ENCODE measurements around the gene CD300E. TPM values are rescaled to one million over a fixed set of nuclear protein-coding genes. Genes with fewer than 3 reads are reported as not detected.
"Not testable (repeated sequence)": the region's sequence is repeated elsewhere in the genome, so short reads cannot be mapped to it uniquely, and the experiment has no call there.

The CD300E gene
- total and polyA plus RNA-seq, 2 donors = 0.42 to 2.1 TPM

DNA sequence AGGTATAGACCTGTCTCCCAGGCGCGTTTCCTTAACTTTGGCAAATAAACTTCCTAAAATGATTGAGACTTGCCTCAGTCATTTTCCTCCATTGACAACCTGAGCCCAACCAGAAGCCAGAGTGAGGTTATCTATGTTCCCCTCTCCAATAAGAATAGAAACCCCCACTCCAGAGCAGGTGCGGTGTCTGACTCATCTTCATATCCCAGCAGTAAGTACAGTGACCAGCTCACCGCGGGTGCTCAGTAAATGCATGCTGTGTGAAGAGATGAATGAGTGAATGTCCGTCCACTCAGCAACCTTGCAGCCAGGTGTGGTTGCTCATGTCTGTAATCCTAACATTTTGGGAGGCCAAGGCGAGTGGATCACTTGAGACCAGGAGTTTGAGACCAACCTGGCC, 19.5 kb upstream of the CD300E start:
- DNase-seq (ENCODE audit: extremely low spot score) = no peak
- Histone ChIP-seq H3K27ac (ENCODE audit: low read depth) (no peak overlapping the region), H3K4me3 (ENCODE audit: low read depth, low read length) (no peak overlapping the region), H3K4me1 (ENCODE audit: insufficient read depth) (no peaks in the 10 kb centered on the region), H3K36me3 (ENCODE audit: insufficient read depth) (no peaks in the 10 kb centered on the region)
- 86% methylated on average over 5 of the region's 7 CpGs for WGBS

DNA sequence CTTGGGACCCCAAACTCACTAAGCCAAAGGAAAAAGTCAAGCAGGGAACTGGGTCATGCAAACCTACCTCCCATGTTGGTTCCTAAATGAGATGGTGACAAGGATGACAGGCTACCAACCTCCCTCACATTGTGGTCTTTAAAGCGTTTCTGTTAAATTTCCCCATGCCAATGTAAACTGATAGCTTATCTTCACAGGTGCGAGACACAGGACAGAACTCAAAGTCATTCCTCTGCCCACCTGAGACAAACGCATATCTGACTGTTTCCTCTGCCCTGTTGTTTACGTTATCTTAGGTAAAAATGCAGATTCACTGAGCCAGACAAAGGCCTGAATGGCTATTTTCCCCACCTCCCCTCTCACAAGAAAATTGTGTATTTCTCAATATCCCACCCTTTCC, 19.0 kb upstream of the CD300E start:
- Histone ChIP-seq H3K4me1 (ENCODE audit: insufficient read depth) (no peaks in the 10 kb centered on the region), H3K4me3 (ENCODE audit: low read depth, low read length) (no peak overlapping the region), H3K36me3 (ENCODE audit: insufficient read depth) (no peaks in the 10 kb centered on the region), H3K27ac (ENCODE audit: low read depth) (no peak overlapping the region)
- WGBS = 49% methylated on average over 4 of the region's 4 CpGs
- DNase-seq (ENCODE audit: extremely low spot score) = no peak

DNA sequence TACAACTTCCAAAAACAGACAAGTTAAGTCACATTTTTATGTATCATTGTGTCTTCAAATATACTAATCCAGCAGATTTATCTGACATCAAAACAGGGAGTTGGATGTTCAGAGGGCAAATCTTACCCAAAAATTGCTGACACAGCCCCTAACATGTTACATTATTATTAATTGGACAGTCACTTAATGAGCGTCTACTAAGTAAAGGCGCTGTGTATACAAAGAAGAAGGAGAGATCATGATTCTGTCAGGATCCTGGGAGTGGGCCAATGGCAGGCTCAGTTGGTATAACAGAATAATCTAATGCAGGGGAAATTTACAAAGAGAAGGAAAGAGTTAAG, 18.4 kb upstream of the CD300E start:
- WGBS = 55% methylated on average over 2 of the region's 2 CpGs
- no peak overlapping the region for H3K4me3 ChIP-seq (ENCODE audit: low read depth, low read length)
- H3K4me1 ChIP-seq (ENCODE audit: insufficient read depth) = no peaks in the 10 kb centered on the region
- no peak overlapping the region for H3K27ac ChIP-seq (ENCODE audit: low read depth)
- no peak for DNase-seq (ENCODE audit: extremely low spot score)
- H3K36me3 ChIP-seq (ENCODE audit: insufficient read depth) = no peaks in the 10 kb centered on the region

DNA sequence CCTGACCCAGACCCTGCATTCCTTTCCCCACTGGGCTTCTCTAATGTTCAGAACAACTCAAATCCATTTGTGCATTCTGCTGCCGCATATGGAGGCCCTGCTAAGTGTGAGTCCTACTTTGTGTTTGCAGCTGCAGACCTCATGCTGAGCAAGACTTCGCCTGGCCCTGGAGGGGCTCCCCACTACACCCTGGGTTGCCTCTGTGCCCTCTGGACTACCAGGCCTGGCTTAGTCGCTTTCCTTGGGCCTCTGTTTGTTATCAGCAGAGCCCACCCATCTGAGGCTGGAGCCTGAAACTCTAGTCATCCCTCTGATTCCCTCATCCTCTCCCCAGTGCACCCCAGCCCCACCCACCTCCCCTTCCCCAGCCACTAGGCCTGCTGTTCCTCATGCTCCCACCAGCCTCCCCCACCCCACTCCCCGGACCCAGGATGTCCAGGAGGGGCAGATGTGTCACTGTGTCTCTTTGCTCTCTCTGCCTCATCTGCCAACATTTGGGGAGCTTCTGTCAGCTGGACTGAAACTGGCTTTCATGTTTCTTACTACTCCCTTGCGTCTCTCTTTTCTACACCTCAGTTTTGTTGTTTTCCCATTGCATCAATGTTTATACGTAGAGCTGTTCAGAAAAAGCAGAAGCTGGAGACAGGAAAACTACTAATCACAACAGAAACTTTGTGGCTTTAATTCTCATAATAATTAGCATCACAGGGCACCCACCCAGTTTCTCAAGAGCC, 17.9 kb upstream of the CD300E start:
- DNase-seq (ENCODE audit: extremely low spot score) = no peak
- 54% methylated on average over 6 of the region's 6 CpGs for WGBS
- Histone ChIP-seq H3K4me3 (ENCODE audit: low read depth, low read length) (no peak overlapping the region), H3K36me3 (ENCODE audit: insufficient read depth) (no peaks in the 10 kb centered on the region), H3K27ac (ENCODE audit: low read depth) (no peak overlapping the region), H3K4me1 (ENCODE audit: insufficient read depth) (no peaks in the 10 kb centered on the region)

DNA sequence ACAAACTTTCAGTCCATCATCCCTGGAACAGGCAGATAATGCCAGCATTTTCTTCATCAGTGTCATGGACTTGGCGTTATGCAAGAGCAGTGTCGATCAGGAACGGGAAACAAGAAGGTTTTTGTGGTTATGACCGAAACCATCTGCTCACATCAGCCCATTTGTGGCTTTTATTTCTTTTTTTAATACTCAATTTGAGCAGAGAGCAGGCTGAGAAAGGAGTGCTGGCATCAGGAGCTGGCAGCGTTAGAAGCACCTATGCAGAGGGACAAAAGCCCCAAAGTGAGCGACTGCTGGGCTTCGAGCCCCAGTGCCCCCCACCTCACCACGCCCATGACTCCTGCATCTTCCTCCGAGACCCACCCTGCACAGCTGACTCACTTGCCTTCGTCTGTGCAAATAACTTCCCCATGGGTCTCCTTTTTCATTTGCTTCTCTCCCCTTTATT, 16.2 kb upstream of the CD300E start:
- WGBS = 66% methylated on average over 10 of the region's 10 CpGs

DNA sequence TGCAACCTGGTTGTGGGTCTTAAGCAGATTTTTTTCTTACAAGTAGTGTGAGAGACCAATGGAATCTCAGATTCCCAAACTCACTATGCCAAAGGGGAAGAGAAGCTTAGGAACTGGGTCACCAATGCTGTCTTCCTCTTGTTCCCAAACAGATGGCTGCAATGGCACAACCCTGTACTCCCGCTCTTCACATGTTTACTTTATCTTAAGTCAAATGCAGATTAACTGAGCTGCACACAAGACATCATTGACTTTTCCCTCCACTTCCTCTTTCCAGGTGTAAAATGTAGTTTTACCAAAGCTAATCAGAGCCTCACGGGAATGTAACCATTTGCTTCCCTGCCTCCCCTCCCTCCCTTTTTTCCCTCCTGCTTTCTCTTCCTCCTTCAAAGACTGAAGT, 14.4 kb upstream of the CD300E start:
- no peaks in the 10 kb centered on the region for H3K4me1 ChIP-seq (ENCODE audit: insufficient read depth)
- H3K4me3 ChIP-seq (ENCODE audit: low read depth, low read length) = no peak overlapping the region
- H3K27ac ChIP-seq (ENCODE audit: low read depth) = no peak overlapping the region
- no peak for DNase-seq (ENCODE audit: extremely low spot score)
- H3K36me3 ChIP-seq (ENCODE audit: insufficient read depth) = no peaks in the 10 kb centered on the region
- 26% methylated on average over 2 of the region's 2 CpGs for WGBS

More for the DNA sequence above, 16.2 kb upstream of the CD300E start:
- H3K4me1 ChIP-seq (ENCODE audit: insufficient read depth) = no peaks in the 10 kb centered on the region
- DNase-seq (ENCODE audit: extremely low spot score) = no peak
- no peak overlapping the region for H3K27ac ChIP-seq (ENCODE audit: low read depth)
- H3K4me3 ChIP-seq (ENCODE audit: low read depth, low read length) = no peak overlapping the region
- no peaks in the 10 kb centered on the region for H3K36me3 ChIP-seq (ENCODE audit: insufficient read depth)

DNA sequence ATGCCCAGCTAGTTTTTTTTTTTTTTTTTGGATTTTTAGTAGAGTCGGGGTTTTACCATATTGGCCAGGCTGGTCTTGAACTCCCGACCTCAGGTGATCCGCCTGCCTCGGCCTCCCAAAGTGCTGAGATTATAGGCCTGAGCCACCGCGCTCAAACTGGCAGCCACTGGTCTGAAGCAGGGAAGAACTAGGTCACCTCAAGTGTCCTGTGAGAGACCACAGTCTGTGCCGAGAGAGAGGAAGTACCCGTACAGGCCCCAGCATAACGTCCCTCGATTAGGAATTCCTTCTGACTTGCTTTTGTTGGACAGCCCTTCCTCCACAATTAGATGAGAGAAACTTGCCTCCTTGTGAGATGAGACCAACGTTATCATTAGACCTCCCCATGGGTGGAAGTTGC, 13.7 kb upstream of the CD300E start:
- H3K4me1 ChIP-seq (ENCODE audit: insufficient read depth) = no peaks in the 10 kb centered on the region
- H3K36me3 ChIP-seq (ENCODE audit: insufficient read depth) = no peaks in the 10 kb centered on the region
- H3K4me3 ChIP-seq (ENCODE audit: low read depth, low read length) = no peak overlapping the region
- WGBS = 57% methylated on average over 11 of the region's 11 CpGs
- no peak for DNase-seq (ENCODE audit: extremely low spot score)
- H3K27ac ChIP-seq (ENCODE audit: low read depth) = no peak overlapping the region

DNA sequence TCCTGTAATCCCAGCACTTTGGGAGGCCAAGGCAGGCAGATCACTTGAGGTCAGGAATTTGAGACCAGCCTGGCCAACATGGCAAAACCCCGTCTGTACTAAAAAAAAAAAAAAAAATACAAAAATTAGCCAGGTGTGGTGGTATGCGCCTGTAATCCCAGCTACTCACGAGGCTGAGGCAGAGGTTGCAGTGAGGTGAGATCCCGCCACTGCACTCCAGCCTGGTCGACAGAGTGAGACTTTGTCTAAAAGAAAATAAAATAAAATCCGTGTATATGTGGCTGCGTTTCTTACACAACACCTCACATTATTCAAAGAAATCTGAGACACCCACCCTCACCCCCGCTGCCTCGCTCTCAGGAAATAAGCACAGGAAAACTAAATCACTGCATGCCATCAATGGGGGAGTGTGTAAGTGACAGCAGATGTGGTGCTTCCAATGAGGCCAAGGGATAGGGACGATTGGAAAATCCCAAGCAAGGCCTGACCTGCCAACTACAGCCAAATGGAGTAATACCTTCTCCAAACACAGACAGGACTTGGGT, 13.1 kb upstream of the CD300E start:
- not testable (repeated sequence) for H3K36me3 ChIP-seq (ENCODE audit: insufficient read depth); DNase-seq (ENCODE audit: extremely low spot score); H3K4me1 ChIP-seq (ENCODE audit: insufficient read depth); H3K4me3 ChIP-seq (ENCODE audit: low read depth, low read length); H3K27ac ChIP-seq (ENCODE audit: low read depth)
- WGBS = 42% methylated on average over 10 of the region's 10 CpGs

DNA sequence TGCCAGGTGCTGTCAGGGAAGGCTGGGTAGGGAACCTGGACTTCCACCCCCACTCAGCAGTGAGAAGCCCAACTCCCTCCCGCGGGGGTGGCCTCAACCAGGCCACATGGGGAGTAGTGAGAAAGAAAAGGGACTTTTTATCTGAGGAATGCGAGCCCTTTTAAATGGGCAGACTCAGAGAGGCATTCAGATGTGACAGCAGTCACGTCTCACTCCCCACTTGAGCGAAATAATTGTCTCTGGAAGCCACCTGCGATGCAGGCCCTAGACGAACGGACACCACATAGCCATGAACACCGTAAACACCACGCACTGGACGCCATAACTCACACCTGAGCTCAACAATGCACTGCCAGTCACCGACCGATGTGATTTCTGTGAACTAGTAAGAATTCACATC, 11.9 kb upstream of the CD300E start:
- Histone ChIP-seq H3K36me3 (ENCODE audit: insufficient read depth) (no peaks in the 10 kb centered on the region), H3K4me1 (ENCODE audit: insufficient read depth) (no peaks in the 10 kb centered on the region), H3K27ac (ENCODE audit: low read depth) (no peak overlapping the region), H3K4me3 (ENCODE audit: low read depth, low read length) (no peak overlapping the region)
- DNase-seq (ENCODE audit: extremely low spot score) = no peak
- 24% methylated on average over 13 of the region's 13 CpGs for WGBS

DNA sequence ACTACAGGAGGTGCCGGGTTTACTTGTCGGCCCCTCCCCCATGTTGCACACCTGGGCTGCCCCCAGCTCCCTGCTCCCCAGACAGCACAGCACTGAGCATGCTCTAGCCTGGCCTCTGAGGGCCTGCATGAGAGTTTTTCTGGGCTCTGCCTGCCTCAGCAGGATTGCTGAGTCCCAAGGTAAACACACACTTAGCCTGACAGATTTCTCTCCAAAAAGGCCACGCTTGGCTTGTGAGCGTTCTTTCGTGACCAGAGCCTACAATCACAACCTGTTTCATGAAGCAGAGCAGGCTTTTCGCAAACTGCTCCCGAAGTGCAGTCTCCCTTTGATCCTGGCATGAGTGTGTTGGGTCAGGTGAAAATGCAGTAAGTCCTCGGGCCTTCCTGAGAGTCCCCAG, 9.8 kb upstream of the CD300E start:
- Histone ChIP-seq H3K4me3 (ENCODE audit: low read depth, low read length) (no peak overlapping the region), H3K4me1 (ENCODE audit: insufficient read depth) (no peaks in the 10 kb centered on the region), H3K36me3 (ENCODE audit: insufficient read depth) (no peaks in the 10 kb centered on the region), H3K27ac (ENCODE audit: low read depth) (no peak overlapping the region)
- no peak for DNase-seq (ENCODE audit: extremely low spot score)
- WGBS = 63% methylated on average over 8 of the region's 8 CpGs

DNA sequence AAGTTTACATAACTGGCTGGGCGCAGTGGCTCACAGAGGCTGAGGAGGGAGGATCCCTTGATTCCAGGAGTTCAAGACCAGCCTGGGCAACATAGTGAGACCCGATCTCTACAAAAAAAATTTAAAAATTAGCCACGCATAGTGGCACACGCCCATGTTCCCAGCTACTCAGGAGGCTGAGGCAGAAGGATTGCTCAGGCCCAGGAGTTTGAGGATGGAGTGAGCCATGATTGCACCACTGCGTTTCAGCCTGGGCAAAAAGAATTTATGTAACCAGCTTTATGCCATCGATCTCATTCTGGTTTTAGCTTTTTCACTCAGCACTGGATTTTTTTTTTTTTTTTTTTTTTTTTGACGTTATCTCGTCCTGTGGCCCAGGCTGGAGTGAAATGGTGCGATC, 9.1 kb upstream of the CD300E start:
- DNase-seq (ENCODE audit: extremely low spot score) = no peak
- H3K4me1 ChIP-seq (ENCODE audit: insufficient read depth) = no peaks in the 10 kb centered on the region
- H3K4me3 ChIP-seq (ENCODE audit: low read depth, low read length) = no peak overlapping the region
- H3K27ac ChIP-seq (ENCODE audit: low read depth) = no peak overlapping the region
- H3K36me3 ChIP-seq (ENCODE audit: insufficient read depth) = no peaks in the 10 kb centered on the region
- 71% methylated on average over 9 of the region's 9 CpGs for whole genome bisulfite sequencing

DNA sequence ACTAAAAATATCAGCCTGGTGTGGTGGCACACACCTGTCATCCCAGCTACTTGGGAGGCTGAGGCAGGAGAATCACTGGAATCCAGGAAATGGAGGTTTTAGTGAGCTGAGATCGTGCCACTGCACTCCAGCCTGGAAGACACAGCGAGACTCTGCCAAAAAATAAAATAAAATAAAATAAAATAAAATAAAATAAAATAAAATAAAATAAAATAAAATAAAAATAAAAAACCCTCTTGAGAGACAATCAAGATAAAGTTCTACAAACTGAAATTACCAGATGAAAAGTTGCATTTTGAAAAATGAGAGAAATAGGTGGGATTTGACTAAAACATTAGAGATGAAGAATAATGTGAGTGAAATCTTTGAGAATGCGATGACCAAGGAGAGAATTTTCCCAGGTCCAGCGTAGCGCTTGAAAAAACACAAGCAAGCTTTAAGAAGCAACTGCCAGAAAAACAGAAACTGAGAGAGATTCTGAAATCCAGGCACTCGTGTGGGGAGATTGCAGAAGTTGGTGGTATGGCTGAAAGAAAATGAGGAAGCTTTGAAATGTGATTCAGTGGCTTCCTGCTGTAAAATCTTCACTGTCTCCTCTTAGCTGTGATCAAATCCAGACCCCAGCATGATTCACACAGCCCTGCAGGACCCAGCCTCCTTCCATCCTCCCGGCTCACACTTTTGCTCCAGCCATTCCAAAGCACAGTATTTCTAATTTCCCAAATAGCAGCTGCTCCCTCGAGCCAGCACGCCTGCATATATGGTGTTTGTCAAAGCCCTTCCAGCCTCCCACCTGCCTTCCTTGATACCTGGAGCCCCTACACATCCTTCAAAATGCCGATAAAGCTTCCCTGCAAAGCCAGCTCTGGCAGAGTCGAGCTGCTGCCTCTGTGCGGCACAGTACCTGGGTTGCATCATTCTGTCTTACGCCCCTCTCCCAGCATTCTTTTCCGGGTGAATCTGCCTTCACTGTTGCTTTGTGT, 8.2 kb upstream of the CD300E start:
- Histone ChIP-seq H3K4me3 (ENCODE audit: low read depth, low read length) (no peak overlapping the region), H3K36me3 (ENCODE audit: insufficient read depth) (no peaks in the 10 kb centered on the region), H3K27ac (ENCODE audit: low read depth) (no peak overlapping the region), H3K4me1 (ENCODE audit: insufficient read depth) (no peaks in the 10 kb centered on the region)
- WGBS = 19% methylated on average over 14 of the region's 14 CpGs
- no peak for DNase-seq (ENCODE audit: extremely low spot score)

DNA sequence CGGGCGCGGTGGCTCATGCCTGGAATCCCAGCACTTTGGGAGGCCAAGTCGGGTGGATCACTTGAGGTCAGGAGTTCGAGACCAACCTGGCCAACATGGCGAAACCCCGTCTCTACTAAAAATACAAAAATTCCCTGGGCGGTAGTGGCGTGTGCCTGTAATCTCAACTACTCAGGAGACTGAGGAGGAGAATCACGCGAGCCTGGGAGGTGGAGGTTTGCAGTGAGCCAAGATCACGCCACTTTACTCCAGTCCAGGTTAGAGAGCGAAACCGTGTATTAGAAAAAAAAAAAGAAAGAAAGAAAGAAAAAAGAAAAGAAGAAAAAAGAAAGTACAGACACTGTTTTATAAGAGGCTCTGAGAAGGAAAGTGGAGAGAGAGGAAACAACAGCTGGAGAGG, 6.7 kb upstream of the CD300E start:
- DNase-seq (ENCODE audit: extremely low spot score); H3K27ac ChIP-seq (ENCODE audit: low read depth); H3K36me3 ChIP-seq (ENCODE audit: insufficient read depth); H3K4me1 ChIP-seq (ENCODE audit: insufficient read depth); H3K4me3 ChIP-seq (ENCODE audit: low read depth, low read length): not testable (repeated sequence)
- whole genome bisulfite sequencing = 85% methylated on average over 14 of the region's 14 CpGs

DNA sequence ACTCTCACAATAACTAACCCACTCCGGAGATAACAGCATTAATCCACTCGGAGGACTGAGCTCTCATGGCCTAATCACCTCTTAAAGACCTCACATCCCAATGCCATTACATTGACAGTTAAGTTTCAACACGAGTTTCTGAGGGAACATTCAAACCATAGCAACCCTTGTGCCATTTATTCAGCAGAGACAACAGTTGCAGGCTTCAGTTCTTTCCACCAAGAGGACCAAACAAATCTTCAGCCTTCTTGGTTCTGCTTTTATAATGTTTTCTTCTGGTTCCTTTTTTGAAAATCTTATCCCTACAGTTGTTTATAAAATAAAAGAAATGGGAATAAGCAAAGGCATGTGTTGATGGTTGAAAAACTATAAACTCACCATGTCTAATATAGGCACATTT, 2.1 kb upstream of the CD300E start:
- 25% methylated on average over 3 of the region's 3 CpGs for WGBS
- H3K36me3 ChIP-seq (ENCODE audit: insufficient read depth) = no peaks in the 10 kb centered on the region

More for the DNA sequence above, 2.1 kb upstream of the CD300E start:
- Histone ChIP-seq H3K27ac (ENCODE audit: low read depth) (no peak overlapping the region), H3K4me1 (ENCODE audit: insufficient read depth) (no peaks in the 10 kb centered on the region), H3K4me3 (ENCODE audit: low read depth, low read length) (no peak overlapping the region)
- no peak for DNase-seq (ENCODE audit: extremely low spot score)
